Panc1 (cell line): ENCODE data around the gene CEP135. TPM values are rescaled to one million over a fixed set of nuclear protein-coding genes. Genes with fewer than 3 reads are reported as not detected.

Experiments used
- ATAC-seq: fragments of 200-7000 bp; cut with Tn5 transposase; 2 replicates; pipeline ENCODE4 v1.9.1; 2020; ENCODE audit warnings: mild to moderate bottlenecking, moderate library complexity
- BruUV-seq: library from RNA; stranded (reverse); fragments of 400-500 nt; replicated peaks from 2 replicates; lab custom pipeline; 2021; lab: Mats Ljungman, UMichigan
- CTCF ChIA-PET: fragments of 300-600 bp; sonication (Branson Sonifier 250); formaldehyde crosslinking; loops from one replicate; lab custom pipeline; 2022; ENCODE audit warnings: antibody characterized with exemption; lab: Charles Lee
- POLR2A ChIA-PET: fragments of 300-600 bp; sonication (Branson Sonifier 250); formaldehyde crosslinking; loops from one replicate; lab custom pipeline; 2022; ENCODE audit warnings: antibody characterized with exemption; lab: Charles Lee
- DNase-seq: peaks from one replicate; pipeline ENCODE4 v3.0.0-alpha.2; 2010; ENCODE audit warnings: low read depth, low spot score
- H3K27ac ChIP-seq: 2 replicates; pipeline ENCODE4 v1.5.1; 2011; ENCODE audit warnings: mild to moderate bottlenecking, low read length, inconsistent platforms
- H3K27me3 ChIP-seq: fragments of 200-500 bp; sonication (Bioruptor generic); 2 replicates; pipeline ENCODE4 v1.6.0; 2014; ENCODE audit warnings: low read length, inconsistent platforms; ENCODE audit not compliant: control insufficient read depth, insufficient read depth
- H3K36me3 ChIP-seq: fragments of 200-500 bp; sonication (Bioruptor generic); 2 replicates; pipeline ENCODE4 v1.5.1; 2014; ENCODE audit warnings: inconsistent platforms, mild to moderate bottlenecking, low read length, moderate library complexity; ENCODE audit not compliant: control insufficient read depth, insufficient read depth
- H3K4me1 ChIP-seq: 2 replicates; pipeline ENCODE4 v1.5.1; 2011; ENCODE audit warnings: inconsistent platforms, mild to moderate bottlenecking, low read length, moderate library complexity; ENCODE audit not compliant: control insufficient read depth, insufficient read depth
- H3K4me3 ChIP-seq, 2 experiments: 2 replicates each; pipeline ENCODE4 v1.5.1; 2011 to 2012; ENCODE audit warnings: low read depth in 2 of 2, low read length in 2 of 2, mild to moderate bottlenecking in 2 of 2, inconsistent platforms in 1 of 2, moderate library complexity in 1 of 2
- H3K9me3 ChIP-seq: fragments of 200-500 bp; sonication (Bioruptor generic); 2 replicates; pipeline ENCODE4 v1.5.1; 2014; ENCODE audit warnings: low read depth, mild to moderate bottlenecking, inconsistent platforms, low read length, moderate library complexity; ENCODE audit not compliant: control insufficient read depth, insufficient read depth
- CTCF ChIP-seq: fragments of 450-650 bp; IDR thresholded peaks from 2 replicates; pipeline ENCODE4 v1.5.1; 2017; ENCODE audit warnings: mild to moderate bottlenecking
- POLR2AphosphoS5 ChIP-seq: IDR thresholded peaks from 2 replicates; pipeline ENCODE4 v1.6.1; 2012; ENCODE audit warnings: mild to moderate bottlenecking, low read depth, low read length, moderate library complexity
- SIN3A ChIP-seq: IDR thresholded peaks from 2 replicates; pipeline ENCODE4 v1.6.1; 2012; ENCODE audit warnings: low read depth, mild to moderate bottlenecking, low read length, moderate library complexity, borderline replicate concordance; ENCODE audit not compliant: insufficient read depth
- TCF7L2 ChIP-seq: IDR thresholded peaks from 2 replicates; pipeline ENCODE4 v1.6.1; 2011; ENCODE audit warnings: mild to moderate bottlenecking, low read depth, low read length, inconsistent platforms
- in situ Hi-C: cut with HindIII; loops from 2 replicates; pipeline ENCODE4 v1.10.0; 2016; ENCODE audit warnings: low sequenced_read_pairs, low pct_unique_long_range_greater_than_20kb
- intact Hi-C: fragments of 100-400 bp; cut with micrococcal nuclease; formaldehyde crosslinking; loops from one replicate; pipeline ENCODE4 v1.10.0; 2022; ENCODE audit not compliant: unreplicated experiment
- total RNA-seq: library from RNA; stranded (reverse); gene quantifications from one replicate; pipeline ENCODE4 v1.2.1, GENCODE V29; 2021; ENCODE audit not compliant: unreplicated experiment
- TF ChIP-seq, protein P1 (sequence below), 2 experiments: IDR thresholded peaks; 2 replicates each; pipeline ENCODE4 v1.6.1; 2011 to 2012; ENCODE audit warnings: low read depth in 2 of 2, control low read depth in 1 of 2, low read length in 1 of 2, mild to moderate bottlenecking in 1 of 2, moderate library complexity in 1 of 2; ENCODE audit not compliant: insufficient read depth in 1 of 2

The CEP135 gene
- total RNA-seq, 1 experiment from 2014 or later, result 9.5 TPM

DNA sequence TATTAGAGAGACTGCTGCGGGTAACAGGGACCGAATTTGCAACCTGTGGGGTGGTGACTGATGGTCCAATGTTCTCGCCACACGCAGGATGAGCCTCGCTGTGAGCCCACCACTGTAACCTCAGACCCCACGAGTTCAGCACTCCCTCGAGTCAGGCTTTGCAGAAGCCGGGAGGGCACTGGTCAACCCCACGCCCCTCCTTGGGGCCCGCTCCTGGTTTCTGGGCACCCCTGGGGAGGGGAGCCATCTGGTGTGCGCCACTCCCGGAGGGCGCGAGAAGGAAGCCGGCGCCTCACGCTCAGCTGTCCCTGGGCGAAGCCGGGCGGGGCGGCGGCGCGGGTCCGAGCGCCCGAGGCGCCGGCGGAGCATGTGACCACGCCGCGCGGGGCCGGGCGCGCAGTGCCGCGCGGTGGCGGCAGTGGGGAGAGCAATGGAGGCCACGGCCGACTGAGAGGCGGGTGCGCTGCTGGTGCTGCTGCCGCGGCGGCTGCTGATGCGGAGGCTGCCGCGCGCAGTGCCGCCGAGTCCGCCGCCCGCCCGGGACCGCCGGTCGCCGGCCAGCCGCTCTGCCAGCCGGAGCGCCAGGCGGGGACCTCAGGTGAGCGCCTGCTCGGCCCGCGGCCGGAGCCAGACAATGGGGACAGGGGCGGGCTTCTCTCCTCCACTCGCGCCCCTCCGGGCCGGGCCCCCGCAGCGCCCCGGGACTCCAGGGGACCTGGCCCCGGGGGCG lies 100.1 kb downstream of the CEP135 start:
- Histone ChIP-seq H3K4me3 (peak overlapping the region; percentile 59 to 63), H3K4me1 (no peaks in the 10 kb centered on the region; the same call in 1 of the 2 replicates), H3K27ac (no peak overlapping the region), H3K36me3 (no peaks in the 10 kb centered on the region; the same call in 1 of the 2 replicates), H3K9me3 (no peaks in the 10 kb centered on the region), H3K27me3 (no peaks in the 10 kb centered on the region; the same call in none of the 2 replicates)
- in situ Hi-C loops, result no loop called here
- ATAC-seq, result peak; percentile 92
- BruUV-seq, result no TSS peak
- intact Hi-C loops, result loop anchor here (10.0 kb wide), 2 partner anchors 246 to 1066 kb away; partner anchors contain the start of gene IGFBP7
- no peak for TF ChIP-seq SIN3A
- TF ChIP-seq, protein P1, sequence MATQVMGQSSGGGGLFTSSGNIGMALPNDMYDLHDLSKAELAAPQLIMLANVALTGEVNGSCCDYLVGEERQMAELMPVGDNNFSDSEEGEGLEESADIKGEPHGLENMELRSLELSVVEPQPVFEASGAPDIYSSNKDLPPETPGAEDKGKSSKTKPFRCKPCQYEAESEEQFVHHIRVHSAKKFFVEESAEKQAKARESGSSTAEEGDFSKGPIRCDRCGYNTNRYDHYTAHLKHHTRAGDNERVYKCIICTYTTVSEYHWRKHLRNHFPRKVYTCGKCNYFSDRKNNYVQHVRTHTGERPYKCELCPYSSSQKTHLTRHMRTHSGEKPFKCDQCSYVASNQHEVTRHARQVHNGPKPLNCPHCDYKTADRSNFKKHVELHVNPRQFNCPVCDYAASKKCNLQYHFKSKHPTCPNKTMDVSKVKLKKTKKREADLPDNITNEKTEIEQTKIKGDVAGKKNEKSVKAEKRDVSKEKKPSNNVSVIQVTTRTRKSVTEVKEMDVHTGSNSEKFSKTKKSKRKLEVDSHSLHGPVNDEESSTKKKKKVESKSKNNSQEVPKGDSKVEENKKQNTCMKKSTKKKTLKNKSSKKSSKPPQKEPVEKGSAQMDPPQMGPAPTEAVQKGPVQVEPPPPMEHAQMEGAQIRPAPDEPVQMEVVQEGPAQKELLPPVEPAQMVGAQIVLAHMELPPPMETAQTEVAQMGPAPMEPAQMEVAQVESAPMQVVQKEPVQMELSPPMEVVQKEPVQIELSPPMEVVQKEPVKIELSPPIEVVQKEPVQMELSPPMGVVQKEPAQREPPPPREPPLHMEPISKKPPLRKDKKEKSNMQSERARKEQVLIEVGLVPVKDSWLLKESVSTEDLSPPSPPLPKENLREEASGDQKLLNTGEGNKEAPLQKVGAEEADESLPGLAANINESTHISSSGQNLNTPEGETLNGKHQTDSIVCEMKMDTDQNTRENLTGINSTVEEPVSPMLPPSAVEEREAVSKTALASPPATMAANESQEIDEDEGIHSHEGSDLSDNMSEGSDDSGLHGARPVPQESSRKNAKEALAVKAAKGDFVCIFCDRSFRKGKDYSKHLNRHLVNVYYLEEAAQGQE (IDR thresholded peaks at IDR 0.05; ENCODE audit: insufficient read depth in 1 of 2, low read depth in 2 of 2, low read length in 1 of 2), result no peak
- no peak for TF ChIP-seq POLR2AphosphoS5
- peak; percentile 71 for TF ChIP-seq CTCF
- no peak for TF ChIP-seq TCF7L2
- CTCF ChIA-PET, result no interaction called here
- POLR2A ChIA-PET, result no interaction called here
- no peak for DNase-seq

GRCh38 chr4:56050625-56051024 lies 101.9 kb downstream of the CEP135 start:
- H3K27me3 ChIP-seq, result no peaks in the 10 kb centered on the region; the same call in none of the 2 replicates
- H3K9me3 ChIP-seq, result no peaks in the 10 kb centered on the region
- H3K4me3 ChIP-seq, result peak overlapping the region in 1 of 2 experiments; percentile 59; a peak in 2 of 4 replicates
- ATAC-seq (no peak), DNase-seq (no peak)
- ChIA-PET CTCF (no interaction called here), POLR2A (no interaction called here)
- no peak for TF ChIP-seq SIN3A
- TF ChIP-seq CTCF, result no peak
- TF ChIP-seq POLR2AphosphoS5, result no peak
- no peak for TF ChIP-seq TCF7L2
- TF ChIP-seq, protein P1 (IDR thresholded peaks at IDR 0.05; ENCODE audit: insufficient read depth in 1 of 2, low read depth in 2 of 2, low read length in 1 of 2), result no peak
- no peaks in the 10 kb centered on the region; the same call in 1 of the 2 replicates for H3K36me3 ChIP-seq
- intact Hi-C loops (no loop called here), in situ Hi-C loops (no loop called here)
- H3K4me1 ChIP-seq, result no peaks in the 10 kb centered on the region; the same call in 1 of the 2 replicates
- H3K27ac ChIP-seq, result no peak overlapping the region
- TSS peak; percentile 45 for BruUV-seq
